A204.1 (cell line): ENCODE data around the gene KRTAP20-2.

ENCODE experiments used
- FAIRE-seq: peaks from 2 replicates; lab custom pipeline; 2012; peaks lifted over from hg19 to GRCh38; lab: Jason Lieb, UNC

KRTAP20-2 gene

GRCh38 chr21:30634906-30635305 lies at the start of gene KRTAP20-2:
Gene KRTAP20-2 (plus strand): TSS chr21:30635206. CDS start chr21:30635264, 58 bp downstream.
- FAIRE-seq = no peak

- no peak for FAIRE-seq
Measured at GRCh38 chr21:30590297-30590696, 44.7 kb upstream of the KRTAP20-2 start, which contains the start of gene KRTAP22-2. Gene KRTAP22-2 (minus strand): TSS chr21:30590397.

DNA sequence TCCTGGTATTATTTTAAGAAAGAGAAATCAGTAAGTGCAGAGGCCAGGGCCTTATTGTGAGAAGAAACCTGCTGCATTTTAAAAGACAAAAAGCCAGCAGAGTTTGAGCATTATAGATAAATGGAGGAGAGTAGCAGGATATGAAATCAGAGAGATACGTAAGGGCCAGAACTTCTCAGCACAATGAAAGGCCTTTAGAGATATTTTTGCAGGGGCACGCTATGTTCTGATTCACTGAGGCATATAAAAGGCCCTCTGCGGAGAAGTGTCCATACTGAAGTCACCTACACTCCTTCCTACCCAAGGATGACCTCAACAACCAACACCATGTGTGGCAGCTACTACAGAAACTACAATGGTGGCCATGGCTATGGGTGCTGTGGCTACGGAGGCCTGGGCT lies 42.9 kb upstream of the KRTAP20-2 start, which contains the start of gene KRTAP6-3:
Gene KRTAP6-3, plus strand, starts transcription at position 301 of the 400 bp plus-strand sequence. Its CDS starts 6 bp downstream, at position 307.
- FAIRE-seq = no peak

DNA sequence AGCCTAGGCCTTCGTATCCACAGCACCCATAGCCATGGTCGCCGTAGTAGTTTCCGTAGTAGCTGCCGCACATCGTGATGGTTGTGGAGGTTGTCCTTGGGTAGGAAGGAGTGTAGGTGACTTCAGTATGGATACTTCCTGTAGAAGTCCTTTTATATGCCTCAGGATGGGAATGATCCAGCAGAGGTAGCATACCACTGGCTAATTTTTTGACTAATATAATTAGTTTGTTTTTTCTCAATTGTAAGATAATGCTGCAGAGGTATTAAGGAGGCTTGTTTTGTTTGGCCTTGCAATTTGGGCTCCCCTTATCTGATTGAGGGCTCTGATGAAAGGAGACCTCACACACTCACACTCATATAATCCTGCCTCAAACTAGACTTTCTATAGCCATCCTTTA lies 36.2 kb upstream of the KRTAP20-2 start, which contains the start of gene KRTAP6-2:
Gene KRTAP6-2, minus strand, starts transcription at position 101 of the 400 bp plus-strand sequence. Its CDS starts 28 bp downstream, at position 73.
- FAIRE-seq = no peak

DNA sequence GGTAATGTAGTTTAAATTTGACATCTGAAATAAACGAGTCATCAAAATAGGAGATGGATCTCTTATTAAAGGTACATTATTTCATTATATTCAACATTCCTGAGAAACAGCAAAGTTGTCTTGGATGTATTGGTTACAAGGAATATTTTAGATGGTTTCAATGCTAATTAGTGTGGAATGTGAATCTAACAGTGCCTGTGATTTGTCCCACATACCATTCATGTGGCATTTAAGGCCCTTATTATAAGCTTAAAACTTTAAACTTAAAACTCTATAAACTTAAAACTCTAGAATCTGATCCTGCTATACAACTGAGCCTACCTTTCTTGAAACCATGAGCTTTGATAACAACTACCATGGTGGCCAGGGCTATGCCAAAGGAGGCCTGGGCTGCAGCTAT lies 34.2 kb upstream of the KRTAP20-2 start, which contains the start of gene KRTAP22-1:
Gene KRTAP22-1, plus strand, starts transcription at position 301 of the 400 bp plus-strand sequence.
- no peak for FAIRE-seq

DNA sequence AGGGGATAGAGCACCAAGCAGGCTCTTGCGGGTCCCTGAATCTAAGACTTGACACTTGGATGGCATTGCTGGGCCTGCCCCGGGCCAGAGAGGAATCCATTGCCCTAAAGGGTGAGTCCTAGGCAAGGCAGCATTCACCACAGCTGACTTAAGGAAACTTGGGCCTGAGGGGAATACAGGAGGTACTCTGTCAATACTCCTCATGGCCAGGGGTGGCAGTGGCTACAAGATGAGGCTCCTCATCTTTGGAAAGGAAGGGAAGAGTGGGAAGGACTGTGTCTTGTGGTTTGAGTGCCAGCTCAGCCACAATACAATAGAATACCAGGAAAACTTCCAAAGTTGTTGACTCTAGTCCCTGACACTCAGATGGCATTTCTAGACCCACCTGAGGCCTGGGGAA lies 29.0 kb upstream of the KRTAP20-2 start:
- no peak for FAIRE-seq

DNA sequence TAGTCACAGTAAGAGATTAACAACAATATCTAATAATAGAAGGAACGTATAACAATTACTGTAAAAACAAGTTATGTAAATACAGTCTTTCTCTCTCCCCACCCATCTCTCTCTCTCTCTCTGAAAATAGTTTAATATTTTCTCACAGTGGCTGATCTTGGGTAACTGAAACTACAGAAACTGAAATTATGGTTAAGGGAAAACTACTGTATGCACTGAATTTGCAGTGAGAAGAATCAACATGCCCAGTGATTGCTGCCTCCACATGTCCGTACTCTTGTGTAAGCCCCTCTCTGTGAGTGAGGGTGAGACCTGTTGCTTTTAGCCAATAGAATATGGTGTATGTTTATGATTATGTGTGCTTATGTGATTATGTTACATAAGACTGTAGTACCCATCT lies 22.9 kb upstream of the KRTAP20-2 start:
- FAIRE-seq = no peak

DNA sequence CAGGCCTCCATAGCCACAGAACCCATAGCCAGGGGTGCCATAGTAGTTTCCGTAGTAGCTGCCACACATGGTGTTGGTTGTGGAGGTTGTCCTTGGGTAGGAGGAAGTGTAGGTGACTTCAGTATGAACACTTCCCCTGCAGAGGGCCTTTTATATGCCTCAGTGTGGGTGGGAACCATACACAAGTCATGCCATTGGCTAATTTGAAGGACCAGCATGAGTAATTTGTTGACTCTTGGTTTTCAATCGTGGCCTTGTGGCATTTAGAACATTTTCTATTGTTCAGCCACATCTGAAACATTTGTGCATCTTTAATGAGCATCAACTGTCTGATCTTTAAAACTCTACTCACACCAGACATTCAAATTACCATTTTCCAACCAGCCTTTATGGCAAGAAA lies 21.2 kb upstream of the KRTAP20-2 start, which contains the start of gene KRTAP6-1:
Gene KRTAP6-1, minus strand, starts transcription at position 95 of the 400 bp plus-strand sequence. Its CDS starts 26 bp downstream, at position 69.
- FAIRE-seq = no peak

DNA sequence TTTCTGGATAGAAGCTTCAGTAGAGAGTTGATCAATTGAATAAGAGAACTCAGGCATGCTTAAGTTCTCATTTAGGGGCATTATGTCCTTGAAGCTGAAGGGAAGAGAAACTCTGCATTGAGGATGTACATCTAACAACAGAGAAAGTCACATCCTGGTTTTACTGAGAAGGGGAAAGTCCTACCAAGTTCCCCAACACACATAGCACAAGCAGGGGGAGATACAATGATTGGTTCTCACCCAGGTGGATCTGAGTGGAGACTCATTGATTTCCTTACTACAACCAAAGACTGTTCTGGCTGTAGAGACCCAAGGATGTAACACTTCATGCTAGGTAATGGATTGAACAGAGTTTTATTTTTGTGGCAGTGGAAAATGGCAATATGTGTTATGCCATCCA lies 19.8 kb upstream of the KRTAP20-2 start:
- no peak for FAIRE-seq

DNA sequence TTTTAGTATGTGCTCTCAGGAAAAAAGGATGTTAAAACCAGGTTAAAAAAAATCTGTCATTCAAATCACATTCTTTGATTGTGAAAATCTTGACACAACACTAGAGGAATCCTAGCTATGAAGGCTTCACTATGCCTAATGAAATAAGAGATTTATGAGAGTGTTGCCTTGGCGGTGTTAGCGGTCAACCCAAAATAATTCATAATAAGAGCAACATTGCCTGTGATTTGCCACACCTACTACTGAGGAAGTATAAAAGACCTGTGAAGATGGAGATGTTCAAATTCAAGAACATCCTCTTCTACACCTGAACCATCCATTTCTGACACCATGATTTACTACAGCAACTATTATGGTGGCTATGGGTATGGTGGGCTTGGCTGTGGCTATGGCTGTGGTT lies 18.9 kb upstream of the KRTAP20-2 start, which contains the start of gene KRTAP20-1:
Gene KRTAP20-1, plus strand, starts transcription at position 301 of the 400 bp plus-strand sequence. Its CDS starts 30 bp downstream, at position 331.
- no peak for FAIRE-seq

DNA sequence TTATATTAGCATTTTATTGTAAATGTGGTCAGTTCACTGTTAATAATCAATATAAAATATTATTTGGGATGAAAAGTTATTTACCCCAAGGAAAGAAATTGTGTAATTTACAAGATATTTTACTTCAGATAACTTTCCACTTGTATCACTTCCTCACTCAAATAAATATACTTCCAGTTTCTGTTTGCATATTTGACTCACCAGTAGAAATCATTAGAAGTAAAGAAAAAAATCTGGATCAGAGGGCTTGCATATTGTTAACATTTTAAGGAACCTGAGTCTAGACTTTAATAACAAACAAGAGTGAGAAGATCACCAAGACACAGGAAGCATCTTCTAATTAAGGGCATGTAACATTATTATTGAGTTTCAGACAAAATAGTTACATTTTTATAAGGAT lies 14.9 kb upstream of the KRTAP20-2 start:
- no peak for FAIRE-seq

DNA sequence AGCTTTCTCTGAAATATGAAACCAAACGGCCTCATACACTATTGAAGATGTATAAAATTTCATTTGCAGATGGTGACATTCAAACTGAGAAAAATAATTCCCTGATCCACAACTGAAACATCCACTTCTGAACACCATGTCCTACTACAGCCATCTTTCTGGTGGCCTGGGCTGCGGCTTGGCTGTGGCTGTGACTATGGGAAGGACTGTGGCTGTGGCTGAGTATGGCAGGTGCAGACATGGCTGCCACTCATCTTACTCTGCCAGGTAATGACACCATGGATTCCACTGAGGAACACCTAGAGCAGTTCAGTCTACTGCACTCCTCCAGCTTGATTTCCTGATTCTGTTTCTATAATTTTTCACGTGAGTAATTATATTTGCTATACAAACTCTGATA lies 14.5 kb upstream of the KRTAP20-2 start, which contains the start of gene KRTAP20-4:
Gene KRTAP20-4, plus strand, starts transcription at position 106 of the 400 bp plus-strand sequence.
- no peak for FAIRE-seq

GRCh38 chr21:30623362-30623761 lies 11.6 kb upstream of the KRTAP20-2 start:
- FAIRE-seq = no peak

DNA sequence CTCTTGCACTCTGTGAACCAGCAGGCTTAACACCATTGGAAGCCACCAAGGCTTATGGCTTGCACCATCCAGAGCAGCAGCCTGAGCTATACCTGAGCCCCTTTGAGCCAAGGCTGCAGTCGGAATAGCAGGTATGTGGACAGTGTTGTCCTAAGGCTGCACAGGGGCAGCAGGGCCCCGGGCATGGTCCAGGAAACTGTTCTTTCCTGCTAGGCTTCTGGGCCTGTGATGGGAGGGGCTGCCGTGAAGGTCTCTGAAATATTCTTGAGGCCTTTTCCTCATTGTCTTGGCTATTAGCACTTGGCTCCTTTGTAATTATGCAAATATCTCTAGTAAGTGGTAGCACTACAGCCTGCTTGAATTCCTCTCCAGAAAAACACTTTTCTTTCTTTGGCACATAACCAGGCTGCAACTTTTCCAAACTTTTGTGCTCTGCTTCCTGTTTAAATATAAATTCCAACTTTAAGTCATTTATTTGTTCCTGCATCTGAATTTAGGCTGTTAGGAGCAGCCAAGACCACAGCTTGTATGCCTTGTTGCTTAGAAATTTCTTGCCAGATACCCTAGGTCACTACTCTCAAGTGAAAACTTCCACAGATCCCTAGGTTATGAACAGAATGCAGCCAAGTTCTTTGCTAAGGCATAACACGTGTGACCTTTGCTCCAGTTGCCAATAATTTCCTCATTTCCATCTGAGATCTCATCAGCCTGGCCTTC lies 9.4 kb upstream of the KRTAP20-2 start:
- no peak for FAIRE-seq

DNA sequence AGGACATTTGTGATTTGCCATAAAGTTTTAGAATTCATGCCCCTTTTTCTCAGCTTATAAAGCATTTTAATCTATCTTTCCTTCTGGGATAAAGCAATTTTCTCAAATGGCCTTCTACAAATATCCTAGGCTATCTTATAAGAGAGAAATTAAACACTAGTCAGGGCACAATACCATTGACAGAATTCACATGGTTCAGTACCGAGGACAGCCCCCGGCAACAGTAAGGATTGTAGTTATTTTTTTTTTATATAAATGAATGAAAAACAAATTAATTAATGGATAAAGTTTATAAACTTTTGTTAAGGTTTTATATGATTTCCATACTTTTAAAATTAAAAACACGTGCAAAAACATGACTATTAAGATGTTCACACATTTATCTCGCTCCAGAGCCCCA lies 6.9 kb upstream of the KRTAP20-2 start:
- no peak for FAIRE-seq

DNA sequence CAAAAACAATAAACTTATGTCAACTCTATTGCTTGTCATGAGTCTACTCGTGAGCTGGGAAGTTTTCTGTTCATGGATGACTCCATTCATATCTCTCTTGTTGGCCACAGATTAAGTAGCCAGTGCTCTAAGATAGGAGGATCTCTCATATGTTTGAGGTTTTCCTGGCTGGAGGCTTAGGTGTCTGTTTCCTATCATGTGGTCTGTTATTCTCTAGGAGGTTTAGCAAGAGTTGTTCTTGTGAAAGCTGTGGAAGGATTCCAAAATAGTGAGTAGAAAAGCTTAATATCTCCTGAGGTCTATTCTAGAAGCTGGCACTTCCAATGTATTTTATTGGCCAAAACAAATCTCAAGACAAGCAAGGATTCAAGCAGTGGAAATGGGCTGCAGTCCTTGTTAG lies 5.8 kb upstream of the KRTAP20-2 start:
- no peak for FAIRE-seq

GRCh38 chr21:30638686-30639085 lies 3.7 kb downstream of the KRTAP20-2 start:
- no peak for FAIRE-seq

DNA sequence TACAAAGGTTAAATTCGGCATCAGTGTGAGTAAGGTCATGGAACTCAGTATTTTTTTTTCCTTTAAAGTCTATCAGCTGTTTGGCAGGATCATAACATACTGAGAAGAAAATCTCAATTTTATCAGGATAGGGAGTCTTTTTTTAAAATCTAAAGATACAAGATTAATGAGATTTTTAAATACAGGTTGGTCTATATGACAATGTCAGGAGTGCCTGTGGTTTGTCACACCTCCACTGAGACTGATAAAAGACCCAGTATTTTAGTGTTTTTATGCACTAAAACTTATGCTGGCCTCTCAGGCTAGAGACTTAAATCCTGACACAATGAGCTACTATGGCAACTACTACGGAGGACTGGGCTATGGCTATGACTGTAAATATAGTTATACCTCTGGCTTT lies 7.6 kb downstream of the KRTAP20-2 start, which contains the start of gene KRTAP20-3:
Gene KRTAP20-3, plus strand, starts transcription at position 301 of the 400 bp plus-strand sequence.
- FAIRE-seq = no peak

DNA sequence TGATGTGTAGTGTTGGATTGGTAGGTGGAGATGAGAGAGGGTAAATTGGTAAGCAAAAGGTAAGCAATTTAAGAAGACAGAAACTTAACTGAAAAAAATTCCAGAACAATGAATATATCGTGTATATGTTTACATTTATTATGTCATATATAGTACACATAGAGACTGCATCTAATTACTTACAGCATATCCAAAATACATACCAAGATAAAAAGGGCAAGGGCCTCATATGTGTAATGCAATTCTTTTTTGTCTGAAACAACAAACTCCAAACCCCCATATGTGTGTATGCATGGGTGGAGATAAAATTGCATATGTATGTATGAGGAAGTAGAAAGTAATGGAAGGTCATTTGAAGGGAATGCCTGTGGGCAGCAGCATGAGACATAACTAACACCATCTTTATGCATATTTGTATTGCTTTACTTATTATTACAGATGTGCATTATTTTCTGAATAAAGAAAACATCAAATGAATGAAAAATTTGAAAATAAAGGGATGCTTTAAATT lies 12.0 kb downstream of the KRTAP20-2 start:
- no peak for FAIRE-seq

DNA sequence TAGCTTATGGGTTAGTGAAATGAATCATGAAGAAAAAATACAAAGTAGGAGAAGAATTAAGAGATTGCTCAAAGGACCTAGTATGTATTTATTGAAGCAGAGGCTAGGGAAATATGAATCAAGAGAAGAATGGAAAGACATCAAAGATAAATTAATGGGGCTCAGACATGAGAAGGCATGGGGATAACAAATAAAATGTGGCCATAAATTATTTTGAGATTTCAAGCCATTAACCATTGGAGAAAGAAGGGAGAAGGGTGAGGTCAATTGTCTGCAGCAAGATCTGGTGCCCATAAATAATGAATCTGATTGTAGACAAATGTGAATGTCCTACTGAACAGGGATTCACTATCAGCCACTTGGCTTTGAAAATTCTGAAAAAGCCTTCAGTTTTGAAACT lies 17.9 kb downstream of the KRTAP20-2 start:
- FAIRE-seq = no peak

- no peak for FAIRE-seq
Measured at GRCh38 chr21:30668776-30669175, 33.8 kb downstream of the KRTAP20-2 start.

GRCh38 chr21:30672985-30673650 lies 38.1 kb downstream of the KRTAP20-2 start:
- no peak for FAIRE-seq

- no peak for FAIRE-seq
Measured at GRCh38 chr21:30674312-30674711, 39.3 kb downstream of the KRTAP20-2 start.
